ENCODE measurements around the gene NUDT12. TPM values are rescaled to one million over a fixed set of nuclear protein-coding genes. Genes with fewer than 3 reads are reported as not detected.

NUDT12 gene
- total RNA-seq, 1 experiment from 2014 or later = 9.2 TPM

DNA sequence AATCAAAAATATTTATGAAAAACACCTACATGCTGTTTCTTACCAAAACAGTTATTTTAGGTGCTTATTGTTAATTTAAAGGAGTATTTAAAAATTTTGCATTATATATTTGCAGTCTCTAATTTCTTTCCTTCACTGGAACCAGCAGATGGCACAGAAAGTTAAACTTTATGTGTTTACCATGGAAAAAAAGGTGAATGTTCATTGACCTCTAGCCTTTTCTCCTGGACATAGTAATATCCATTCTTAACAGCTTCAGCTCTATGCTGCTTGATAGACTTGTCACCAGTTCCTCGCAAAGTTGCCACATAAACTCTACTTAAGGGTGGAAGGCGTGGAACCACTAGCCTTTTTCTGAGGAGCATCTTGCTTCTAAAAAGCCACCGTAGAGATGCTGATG, 38.7 kb upstream of the NUDT12 start:
- Histone ChIP-seq H3K4me3 (ENCODE audit: low read depth in 2 of 2, low read length in 2 of 2) (no peak overlapping the region), H3K27ac (ENCODE audit: low read length) (no peak overlapping the region), H3K36me3 (ENCODE audit: control insufficient read depth, insufficient read depth, low read length) (no peaks in the 10 kb centered on the region; the same call in 1 of the 2 replicates), H3K9me3 (ENCODE audit: control insufficient read depth, insufficient read depth, low read depth, low read length) (no peaks in the 10 kb centered on the region), H3K4me1 (ENCODE audit: control insufficient read depth, insufficient read depth, low read length) (no peaks in the 10 kb centered on the region), H3K27me3 (ENCODE audit: control insufficient read depth, insufficient read depth, low read length) (no peaks in the 10 kb centered on the region)
- DNase-seq (ENCODE audit: low read depth, low spot score) (no peak), ATAC-seq (no peak)
- in situ Hi-C loops (cut with HindIII; ENCODE audit: low pct_unique_long_range_greater_than_20kb, low sequenced_read_pairs) = no loop called here
- TF ChIP-seq TCF7L2 (IDR thresholded peaks at IDR 0.05; ENCODE audit: low read depth, low read length) (no peak), POLR2AphosphoS5 (IDR thresholded peaks at IDR 0.05; ENCODE audit: low read depth, low read length) (no peak), SIN3A (IDR thresholded peaks at IDR 0.05; ENCODE audit: borderline replicate concordance, insufficient read depth, low read depth, low read length) (no peak)
- TF ChIP-seq, protein P1, sequence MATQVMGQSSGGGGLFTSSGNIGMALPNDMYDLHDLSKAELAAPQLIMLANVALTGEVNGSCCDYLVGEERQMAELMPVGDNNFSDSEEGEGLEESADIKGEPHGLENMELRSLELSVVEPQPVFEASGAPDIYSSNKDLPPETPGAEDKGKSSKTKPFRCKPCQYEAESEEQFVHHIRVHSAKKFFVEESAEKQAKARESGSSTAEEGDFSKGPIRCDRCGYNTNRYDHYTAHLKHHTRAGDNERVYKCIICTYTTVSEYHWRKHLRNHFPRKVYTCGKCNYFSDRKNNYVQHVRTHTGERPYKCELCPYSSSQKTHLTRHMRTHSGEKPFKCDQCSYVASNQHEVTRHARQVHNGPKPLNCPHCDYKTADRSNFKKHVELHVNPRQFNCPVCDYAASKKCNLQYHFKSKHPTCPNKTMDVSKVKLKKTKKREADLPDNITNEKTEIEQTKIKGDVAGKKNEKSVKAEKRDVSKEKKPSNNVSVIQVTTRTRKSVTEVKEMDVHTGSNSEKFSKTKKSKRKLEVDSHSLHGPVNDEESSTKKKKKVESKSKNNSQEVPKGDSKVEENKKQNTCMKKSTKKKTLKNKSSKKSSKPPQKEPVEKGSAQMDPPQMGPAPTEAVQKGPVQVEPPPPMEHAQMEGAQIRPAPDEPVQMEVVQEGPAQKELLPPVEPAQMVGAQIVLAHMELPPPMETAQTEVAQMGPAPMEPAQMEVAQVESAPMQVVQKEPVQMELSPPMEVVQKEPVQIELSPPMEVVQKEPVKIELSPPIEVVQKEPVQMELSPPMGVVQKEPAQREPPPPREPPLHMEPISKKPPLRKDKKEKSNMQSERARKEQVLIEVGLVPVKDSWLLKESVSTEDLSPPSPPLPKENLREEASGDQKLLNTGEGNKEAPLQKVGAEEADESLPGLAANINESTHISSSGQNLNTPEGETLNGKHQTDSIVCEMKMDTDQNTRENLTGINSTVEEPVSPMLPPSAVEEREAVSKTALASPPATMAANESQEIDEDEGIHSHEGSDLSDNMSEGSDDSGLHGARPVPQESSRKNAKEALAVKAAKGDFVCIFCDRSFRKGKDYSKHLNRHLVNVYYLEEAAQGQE (IDR thresholded peaks at IDR 0.05; ENCODE audit: insufficient read depth in 1 of 2, low read depth in 2 of 2, low read length in 1 of 2) = no peak
- TF ChIP-seq, protein P2, sequence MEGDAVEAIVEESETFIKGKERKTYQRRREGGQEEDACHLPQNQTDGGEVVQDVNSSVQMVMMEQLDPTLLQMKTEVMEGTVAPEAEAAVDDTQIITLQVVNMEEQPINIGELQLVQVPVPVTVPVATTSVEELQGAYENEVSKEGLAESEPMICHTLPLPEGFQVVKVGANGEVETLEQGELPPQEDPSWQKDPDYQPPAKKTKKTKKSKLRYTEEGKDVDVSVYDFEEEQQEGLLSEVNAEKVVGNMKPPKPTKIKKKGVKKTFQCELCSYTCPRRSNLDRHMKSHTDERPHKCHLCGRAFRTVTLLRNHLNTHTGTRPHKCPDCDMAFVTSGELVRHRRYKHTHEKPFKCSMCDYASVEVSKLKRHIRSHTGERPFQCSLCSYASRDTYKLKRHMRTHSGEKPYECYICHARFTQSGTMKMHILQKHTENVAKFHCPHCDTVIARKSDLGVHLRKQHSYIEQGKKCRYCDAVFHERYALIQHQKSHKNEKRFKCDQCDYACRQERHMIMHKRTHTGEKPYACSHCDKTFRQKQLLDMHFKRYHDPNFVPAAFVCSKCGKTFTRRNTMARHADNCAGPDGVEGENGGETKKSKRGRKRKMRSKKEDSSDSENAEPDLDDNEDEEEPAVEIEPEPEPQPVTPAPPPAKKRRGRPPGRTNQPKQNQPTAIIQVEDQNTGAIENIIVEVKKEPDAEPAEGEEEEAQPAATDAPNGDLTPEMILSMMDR (IDR thresholded peaks at IDR 0.05) = no peak
- ChIA-PET CTCF (no interaction called here), POLR2A (no interaction called here)
- BruUV-seq (replicated peaks) = no TSS peak
- intact Hi-C loops (cut with micrococcal nuclease; ENCODE audit: unreplicated experiment) = no loop called here

DNA sequence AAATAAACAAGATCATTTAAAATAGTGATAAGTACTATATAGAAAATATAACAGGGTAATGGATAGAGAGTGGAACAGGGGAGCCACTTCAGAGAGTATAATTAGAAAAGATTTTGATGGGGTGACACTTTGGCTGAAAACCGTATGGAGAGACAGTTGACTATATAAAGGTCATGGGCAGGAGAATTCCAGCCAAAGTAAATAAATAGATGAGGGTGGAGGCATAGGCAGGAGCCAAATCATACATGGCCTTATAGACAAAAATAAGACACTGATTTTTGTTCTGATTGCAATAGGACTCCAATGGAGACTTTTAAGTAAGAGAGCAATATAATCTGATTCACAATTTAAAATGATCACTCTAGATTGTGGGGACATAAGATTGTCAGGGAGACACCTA, 37.5 kb upstream of the NUDT12 start:
- no peaks in the 10 kb centered on the region for H3K4me1 ChIP-seq (ENCODE audit: control insufficient read depth, insufficient read depth, low read length)
- no peak for DNase-seq (ENCODE audit: low read depth, low spot score)
- H3K9me3 ChIP-seq (ENCODE audit: control insufficient read depth, insufficient read depth, low read depth, low read length) = no peaks in the 10 kb centered on the region
- H3K4me3 ChIP-seq (ENCODE audit: low read depth in 2 of 2, low read length in 2 of 2) = no peak overlapping the region
- intact Hi-C loops (cut with micrococcal nuclease; ENCODE audit: unreplicated experiment) (no loop called here), in situ Hi-C loops (cut with HindIII; ENCODE audit: low pct_unique_long_range_greater_than_20kb, low sequenced_read_pairs) (no loop called here)
- no peak for TF ChIP-seq TCF7L2 (IDR thresholded peaks at IDR 0.05; ENCODE audit: low read depth, low read length)
- TF ChIP-seq, protein P1 (IDR thresholded peaks at IDR 0.05; ENCODE audit: insufficient read depth in 1 of 2, low read depth in 2 of 2, low read length in 1 of 2) = no peak
- TF ChIP-seq SIN3A (IDR thresholded peaks at IDR 0.05; ENCODE audit: borderline replicate concordance, insufficient read depth, low read depth, low read length) = no peak
- TF ChIP-seq POLR2AphosphoS5 (IDR thresholded peaks at IDR 0.05; ENCODE audit: low read depth, low read length) = no peak
- TF ChIP-seq, protein P2 (IDR thresholded peaks at IDR 0.05) = no peak
- no peaks in the 10 kb centered on the region for H3K27me3 ChIP-seq (ENCODE audit: control insufficient read depth, insufficient read depth, low read length)
- BruUV-seq (replicated peaks) = no TSS peak
- no peak overlapping the region for H3K27ac ChIP-seq (ENCODE audit: low read length)
- no peak for ATAC-seq
- POLR2A ChIA-PET = no interaction called here
- no peaks in the 10 kb centered on the region; the same call in 1 of the 2 replicates for H3K36me3 ChIP-seq (ENCODE audit: control insufficient read depth, insufficient read depth, low read length)
- CTCF ChIA-PET = no interaction called here
